MG63 (cell line): Measurements from ENCODE around the gene CDKN2AIPNL. TPM values are rescaled to one million over a fixed set of nuclear protein-coding genes. Genes with fewer than 3 reads are reported as not detected.
"Not testable (repeated sequence)": the region's sequence is repeated elsewhere in the genome, so short reads cannot be mapped to it uniquely, and the experiment has no call there.

Experiments
- DNase-seq: peaks from one replicate; pipeline ENCODE4 v3.0.0-alpha.2; 2020
- H3K27me3 ChIP-seq: fragments of 250-450 bp; sonication (Bioruptor Pico); 2 replicates; pipeline ENCODE4 v1.5.1; 2020; ENCODE audit warnings: mild to moderate bottlenecking, moderate library complexity
- H3K36me3 ChIP-seq: fragments of 250-450 bp; sonication (Bioruptor Pico); 2 replicates; pipeline ENCODE4 v1.5.1; 2020; ENCODE audit warnings: mild to moderate bottlenecking, moderate library complexity
- H3K4me3 ChIP-seq: fragments of 250-450 bp; sonication (Bioruptor Pico); 2 replicates; pipeline ENCODE4 v1.5.1; 2020; ENCODE audit warnings: mild to moderate bottlenecking, moderate library complexity
- H3K9me3 ChIP-seq: fragments of 250-450 bp; sonication (Bioruptor Pico); 2 replicates; pipeline ENCODE4 v1.5.1; 2020; ENCODE audit warnings: mild to moderate bottlenecking, moderate library complexity
- total RNA-seq: library from RNA; depleted of rRNA; stranded (reverse); fragments of >200 nt; shearing (Covaris generic); gene quantifications from 2 replicates; pipeline ENCODE4 v1.2.3, GENCODE V29; 2014; ENCODE audit warnings: low replicate concordance; rRNA removed

Gene CDKN2AIPNL
- total RNA-seq, 1 experiment from 2014 or later: 116 TPM

GRCh38 chr5:134382204-134382603 lies 29.5 kb downstream of the CDKN2AIPNL start:
- H3K27me3 ChIP-seq, H3K4me3 ChIP-seq, DNase-seq, H3K9me3 ChIP-seq: not testable (repeated sequence)
- peaks cover 81% of the 10 kb centered on the region for H3K36me3 ChIP-seq

GRCh38 chr5:134380346-134380745 lies 31.3 kb downstream of the CDKN2AIPNL start:
- Histone ChIP-seq H3K36me3 (peaks cover 80% of the 10 kb centered on the region), H3K9me3 (no peaks in the 10 kb centered on the region), H3K4me3 (no peak overlapping the region), H3K27me3 (no peaks in the 10 kb centered on the region)
- DNase-seq: no peak

GRCh38 chr5:134374232-134374631 lies 37.4 kb downstream of the CDKN2AIPNL start:
- H3K4me3 ChIP-seq: 0 out of 2 replicates have a peak overlapping the region, but pooled peaks have one; percentile 1
- H3K27me3 ChIP-seq: no peaks in the 10 kb centered on the region
- H3K36me3 ChIP-seq: peaks cover 52% of the 10 kb centered on the region
- no peaks in the 10 kb centered on the region for H3K9me3 ChIP-seq
- DNase-seq: no peak

- Histone ChIP-seq H3K36me3 (peaks cover 48% of the 10 kb centered on the region), H3K4me3 (peak overlapping the region; percentile 96)
- not testable (repeated sequence) for DNase-seq, H3K9me3 ChIP-seq, H3K27me3 ChIP-seq
These were observed 38.0 kb downstream of the CDKN2AIPNL start for GRCh38 chr5:134373633-134374032.

GRCh38 chr5:134371834-134372340 lies 39.8 kb downstream of the CDKN2AIPNL start:
- Histone ChIP-seq H3K36me3 (peaks cover 39% of the 10 kb centered on the region), H3K4me3 (peak overlapping the region; percentile 96), H3K9me3 (no peaks in the 10 kb centered on the region), H3K27me3 (no peaks in the 10 kb centered on the region)
- DNase-seq: peak; percentile 61

- H3K9me3 ChIP-seq: no peaks in the 10 kb centered on the region
These were observed 40.5 kb downstream of the CDKN2AIPNL start, which contains the start of gene UBE2B for GRCh38 chr5:134370871-134371833. Gene UBE2B (plus strand): TSS chr5:134371569. CDS start chr5:134371596, 27 bp downstream.

GRCh38 chr5:134370311-134370870 lies 41.3 kb downstream of the CDKN2AIPNL start:
- peaks cover 31% of the 10 kb centered on the region for H3K36me3 ChIP-seq
- H3K4me3 ChIP-seq: peak overlapping the region; percentile 96
- no peaks in the 10 kb centered on the region for H3K9me3 ChIP-seq
- no peaks in the 10 kb centered on the region for H3K27me3 ChIP-seq
- no peak for DNase-seq

More at GRCh38 chr5:134370871-134371833, 40.5 kb downstream of the CDKN2AIPNL start, which contains the start of gene UBE2B:
- Histone ChIP-seq H3K36me3 (peaks cover 35% of the 10 kb centered on the region), H3K4me3 (peak within 1 kb of the TSS; percentile 96), H3K27me3 (no peaks in the 10 kb centered on the region)
- peak; percentile 99 for DNase-seq

GRCh38 chr5:134365604-134366003 lies 46.1 kb downstream of the CDKN2AIPNL start:
- no peaks in the 10 kb centered on the region for H3K27me3 ChIP-seq
- no peaks in the 10 kb centered on the region for H3K9me3 ChIP-seq
- peaks cover 11% of the 10 kb centered on the region for H3K36me3 ChIP-seq
- H3K4me3 ChIP-seq: peak overlapping the region; percentile 97; the same call in 1 of the 2 replicates
- no peak for DNase-seq

GRCh38 chr5:134355681-134356080 lies 56.0 kb downstream of the CDKN2AIPNL start:
- H3K27me3 ChIP-seq: no peaks in the 10 kb centered on the region
- H3K4me3 ChIP-seq: no peak overlapping the region
- H3K36me3 ChIP-seq: 0 out of 2 replicates have a peak, but pooled peaks cover 2% of the 10 kb centered on the region
- no peak for DNase-seq
- H3K9me3 ChIP-seq: no peaks in the 10 kb centered on the region

Other genes starting within 250 kb of the CDKN2AIPNL start
- 939 and 1,191 TPM in 2 replicates for gene SKP1, start 234.9 kb downstream of the CDKN2AIPNL start, total RNA-seq
- 435 and 554 TPM in 2 replicates for gene PPP2CA, start 185.8 kb downstream of the CDKN2AIPNL start, total RNA-seq
- 3.3 and 8.7 TPM in 2 replicates for gene CDKL3, start 44.7 kb downstream of the CDKN2AIPNL start, total RNA-seq
- gene UBE2B, start 40.3 kb downstream of the CDKN2AIPNL start, total RNA-seq: 85.8 and 235 TPM in 2 replicates
- 42.0 and 47.4 TPM in 2 replicates for gene JADE2, start 113.8 kb upstream of the CDKN2AIPNL start, total RNA-seq
- gene SAR1B, start 220.9 kb upstream of the CDKN2AIPNL start, total RNA-seq: 81.1 and 98.2 TPM in 2 replicates
- gene SEC24A, start 236.9 kb upstream of the CDKN2AIPNL start, total RNA-seq: 11.7 and 14.2 TPM in 2 replicates